Measurements from ENCODE around the gene TMEM151B. TPM values are rescaled to one million over a fixed set of nuclear protein-coding genes. Genes with fewer than 3 reads are reported as not detected.

The TMEM151B gene
- total and polyA plus RNA-seq, 2 of the 13 experiments (the other 11 are each of a cell fraction or from before 2014, with no cell fraction given): not detected

- TF ChIP-seq, protein P1, sequence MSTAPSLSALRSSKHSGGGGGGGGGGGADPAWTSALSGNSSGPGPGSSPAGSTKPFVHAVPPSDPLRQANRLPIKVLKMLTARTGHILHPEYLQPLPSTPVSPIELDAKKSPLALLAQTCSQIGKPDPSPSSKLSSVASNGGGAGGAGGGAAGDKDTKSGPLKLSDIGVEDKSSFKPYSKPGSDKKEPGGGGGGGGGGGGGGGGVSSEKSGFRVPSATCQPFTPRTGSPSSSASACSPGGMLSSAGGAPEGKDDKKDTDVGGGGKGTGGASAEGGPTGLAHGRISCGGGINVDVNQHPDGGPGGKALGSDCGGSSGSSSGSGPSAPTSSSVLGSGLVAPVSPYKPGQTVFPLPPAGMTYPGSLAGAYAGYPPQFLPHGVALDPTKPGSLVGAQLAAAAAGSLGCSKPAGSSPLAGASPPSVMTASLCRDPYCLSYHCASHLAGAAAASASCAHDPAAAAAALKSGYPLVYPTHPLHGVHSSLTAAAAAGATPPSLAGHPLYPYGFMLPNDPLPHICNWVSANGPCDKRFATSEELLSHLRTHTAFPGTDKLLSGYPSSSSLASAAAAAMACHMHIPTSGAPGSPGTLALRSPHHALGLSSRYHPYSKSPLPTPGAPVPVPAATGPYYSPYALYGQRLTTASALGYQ (CRISPR knock-in tag; IDR thresholded peaks at IDR 0.05): no peak
- TF ChIP-seq, protein P2, sequence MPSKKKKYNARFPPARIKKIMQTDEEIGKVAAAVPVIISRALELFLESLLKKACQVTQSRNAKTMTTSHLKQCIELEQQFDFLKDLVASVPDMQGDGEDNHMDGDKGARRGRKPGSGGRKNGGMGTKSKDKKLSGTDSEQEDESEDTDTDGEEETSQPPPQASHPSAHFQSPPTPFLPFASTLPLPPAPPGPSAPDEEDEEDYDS (CRISPR knock-in tag; IDR thresholded peaks at IDR 0.05): no peak
- TF ChIP-seq THAP11 (CRISPR knock-in tag; IDR thresholded peaks at IDR 0.05) (peak; percentile 40; the same call in 1 of the 2 replicates), WIZ (CRISPR knock-in tag; IDR thresholded peaks at IDR 0.05) (no peak), ZNF7 (CRISPR knock-in tag; IDR thresholded peaks at IDR 0.05) (no peak), ERF (CRISPR knock-in tag; IDR thresholded peaks at IDR 0.05) (0 out of 2 replicates have a peak, but pooled peaks have one; percentile 26), PBX2 (CRISPR knock-in tag; IDR thresholded peaks at IDR 0.05) (no peak), SETDB1 (CRISPR knock-in tag; IDR thresholded peaks at IDR 0.05; ENCODE audit: borderline replicate concordance) (no peak), ZNF75D (CRISPR knock-in tag; IDR thresholded peaks at IDR 0.05; ENCODE audit: borderline replicate concordance) (no peak), RARA (CRISPR knock-in tag; IDR thresholded peaks at IDR 0.05) (peak; percentile 58), ZFP1 (CRISPR knock-in tag; IDR thresholded peaks at IDR 0.05) (no peak), ZBTB25 (CRISPR knock-in tag; IDR thresholded peaks at IDR 0.05) (peak; percentile 52; the same call in 1 of the 2 replicates)
- TF ChIP-seq, protein P3, sequence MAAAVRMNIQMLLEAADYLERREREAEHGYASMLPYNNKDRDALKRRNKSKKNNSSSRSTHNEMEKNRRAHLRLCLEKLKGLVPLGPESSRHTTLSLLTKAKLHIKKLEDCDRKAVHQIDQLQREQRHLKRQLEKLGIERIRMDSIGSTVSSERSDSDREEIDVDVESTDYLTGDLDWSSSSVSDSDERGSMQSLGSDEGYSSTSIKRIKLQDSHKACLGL (CRISPR knock-in tag; IDR thresholded peaks at IDR 0.05): no peak
- TF ChIP-seq, protein P4, sequence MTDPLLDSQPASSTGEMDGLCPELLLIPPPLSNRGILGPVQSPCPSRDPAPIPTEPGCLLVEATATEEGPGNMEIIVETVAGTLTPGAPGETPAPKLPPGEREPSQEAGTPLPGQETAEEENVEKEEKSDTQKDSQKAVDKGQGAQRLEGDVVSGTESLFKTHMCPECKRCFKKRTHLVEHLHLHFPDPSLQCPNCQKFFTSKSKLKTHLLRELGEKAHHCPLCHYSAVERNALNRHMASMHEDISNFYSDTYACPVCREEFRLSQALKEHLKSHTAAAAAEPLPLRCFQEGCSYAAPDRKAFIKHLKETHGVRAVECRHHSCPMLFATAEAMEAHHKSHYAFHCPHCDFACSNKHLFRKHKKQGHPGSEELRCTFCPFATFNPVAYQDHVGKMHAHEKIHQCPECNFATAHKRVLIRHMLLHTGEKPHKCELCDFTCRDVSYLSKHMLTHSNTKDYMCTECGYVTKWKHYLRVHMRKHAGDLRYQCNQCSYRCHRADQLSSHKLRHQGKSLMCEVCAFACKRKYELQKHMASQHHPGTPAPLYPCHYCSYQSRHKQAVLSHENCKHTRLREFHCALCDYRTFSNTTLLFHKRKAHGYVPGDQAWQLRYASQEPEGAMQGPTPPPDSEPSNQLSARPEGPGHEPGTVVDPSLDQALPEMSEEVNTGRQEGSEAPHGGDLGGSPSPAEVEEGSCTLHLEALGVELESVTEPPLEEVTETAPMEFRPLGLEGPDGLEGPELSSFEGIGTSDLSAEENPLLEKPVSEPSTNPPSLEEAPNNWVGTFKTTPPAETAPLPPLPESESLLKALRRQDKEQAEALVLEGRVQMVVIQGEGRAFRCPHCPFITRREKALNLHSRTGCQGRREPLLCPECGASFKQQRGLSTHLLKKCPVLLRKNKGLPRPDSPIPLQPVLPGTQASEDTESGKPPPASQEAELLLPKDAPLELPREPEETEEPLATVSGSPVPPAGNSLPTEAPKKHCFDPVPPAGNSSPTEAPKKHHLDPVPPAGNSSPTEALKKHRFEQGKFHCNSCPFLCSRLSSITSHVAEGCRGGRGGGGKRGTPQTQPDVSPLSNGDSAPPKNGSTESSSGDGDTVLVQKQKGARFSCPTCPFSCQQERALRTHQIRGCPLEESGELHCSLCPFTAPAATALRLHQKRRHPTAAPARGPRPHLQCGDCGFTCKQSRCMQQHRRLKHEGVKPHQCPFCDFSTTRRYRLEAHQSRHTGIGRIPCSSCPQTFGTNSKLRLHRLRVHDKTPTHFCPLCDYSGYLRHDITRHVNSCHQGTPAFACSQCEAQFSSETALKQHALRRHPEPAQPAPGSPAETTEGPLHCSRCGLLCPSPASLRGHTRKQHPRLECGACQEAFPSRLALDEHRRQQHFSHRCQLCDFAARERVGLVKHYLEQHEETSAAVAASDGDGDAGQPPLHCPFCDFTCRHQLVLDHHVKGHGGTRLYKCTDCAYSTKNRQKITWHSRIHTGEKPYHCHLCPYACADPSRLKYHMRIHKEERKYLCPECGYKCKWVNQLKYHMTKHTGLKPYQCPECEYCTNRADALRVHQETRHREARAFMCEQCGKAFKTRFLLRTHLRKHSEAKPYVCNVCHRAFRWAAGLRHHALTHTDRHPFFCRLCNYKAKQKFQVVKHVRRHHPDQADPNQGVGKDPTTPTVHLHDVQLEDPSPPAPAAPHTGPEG (CRISPR knock-in tag; IDR thresholded peaks at IDR 0.05): no peak
- TF ChIP-seq, protein P5, sequence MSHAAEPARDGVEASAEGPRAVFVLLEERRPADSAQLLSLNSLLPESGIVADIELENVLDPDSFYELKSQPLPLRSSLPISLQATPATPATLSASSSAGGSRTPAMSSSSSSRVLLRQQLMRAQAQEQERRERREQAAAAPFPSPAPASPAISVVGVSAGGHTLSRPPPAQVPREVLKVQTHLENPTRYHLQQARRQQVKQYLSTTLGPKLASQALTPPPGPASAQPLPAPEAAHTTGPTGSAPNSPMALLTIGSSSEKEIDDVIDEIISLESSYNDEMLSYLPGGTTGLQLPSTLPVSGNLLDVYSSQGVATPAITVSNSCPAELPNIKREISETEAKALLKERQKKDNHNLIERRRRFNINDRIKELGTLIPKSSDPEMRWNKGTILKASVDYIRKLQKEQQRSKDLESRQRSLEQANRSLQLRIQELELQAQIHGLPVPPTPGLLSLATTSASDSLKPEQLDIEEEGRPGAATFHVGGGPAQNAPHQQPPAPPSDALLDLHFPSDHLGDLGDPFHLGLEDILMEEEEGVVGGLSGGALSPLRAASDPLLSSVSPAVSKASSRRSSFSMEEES (CRISPR knock-in tag; IDR thresholded peaks at IDR 0.05): no peak
These were observed 68.2 kb downstream of the TMEM151B start (continued) for GRCh38 chr6:44338228-44339122.

Measured in HepG2 (cell line).